HepG2 (cell line): ENCODE data around the gene EVA1A. TPM values are rescaled to one million over a fixed set of nuclear protein-coding genes. Genes with fewer than 3 reads are reported as not detected.

Experiments used
- BCL3 ChIP-seq: sonication (generic); formaldehyde crosslinking; IDR thresholded peaks from 2 replicates; pipeline ENCODE4 v1.5.1; 2020; ENCODE audit warnings: mild to moderate bottlenecking, missing genetic modification reagents, moderate library complexity
- GFI1 ChIP-seq: sonication (generic); formaldehyde crosslinking; IDR thresholded peaks from 2 replicates; pipeline ENCODE4 v1.5.0; 2020; ENCODE audit warnings: missing genetic modification reagents, mild to moderate bottlenecking, borderline replicate concordance
- HNF1A ChIP-seq, 2 experiments: sonication (generic) in 1 of 2; formaldehyde crosslinking in 1 of 2; IDR thresholded peaks; 2 replicates each; pipeline versions ENCODE4 v1.4.0 to v1.6.1; 2016 to 2020; ENCODE audit warnings: borderline replicate concordance in 1 of 2, low read depth in 1 of 2, mild to moderate bottlenecking in 1 of 2, missing genetic modification reagents in 1 of 2
- LCORL ChIP-seq, 2 experiments: fragments of 450-650 bp in 1 of 2; sonication (generic) in 1 of 2; formaldehyde crosslinking in 1 of 2; IDR thresholded peaks; 2 replicates each; pipeline versions ENCODE4 v1.5.0 to v1.6.1; 2017 to 2020; ENCODE audit warnings: antibody characterized with exemption in 1 of 2, missing genetic modification reagents in 1 of 2
- MYNN ChIP-seq: sonication (generic); formaldehyde crosslinking; IDR thresholded peaks from 2 replicates; pipeline ENCODE4 v1.4.0; 2020; ENCODE audit warnings: mild to moderate bottlenecking, low read depth, missing genetic modification reagents
- REL ChIP-seq: sonication (generic); formaldehyde crosslinking; conservative IDR thresholded peaks from 2 replicates; pipeline ENCODE4 v1.8.0; 2022; ENCODE audit warnings: mild to moderate bottlenecking, missing genetic modification reagents, moderate library complexity
- RNF2 ChIP-seq: fragments of 450-650 bp; conservative IDR thresholded peaks from 2 replicates; pipeline ENCODE4 v1.6.1; 2016; ENCODE audit warnings: low read depth
- THRA ChIP-seq: sonication (generic); formaldehyde crosslinking; IDR thresholded peaks from 2 replicates; pipeline ENCODE4 v1.4.0; 2020; ENCODE audit warnings: missing genetic modification reagents, borderline replicate concordance
- TOPORS ChIP-seq: sonication (generic); formaldehyde crosslinking; IDR thresholded peaks from 2 replicates; pipeline ENCODE4 v1.8.0; 2023; ENCODE audit warnings: mild to moderate bottlenecking, missing genetic modification reagents
- U2AF1 ChIP-seq: fragments of 200-400 bp; formaldehyde crosslinking; optimal IDR thresholded peaks from 2 replicates; pipeline ENCODE3; 2017; ENCODE audit warnings: mild to moderate bottlenecking, low read depth, low read length
- ZNF280D ChIP-seq: sonication (generic); formaldehyde crosslinking; IDR thresholded peaks from 2 replicates; pipeline ENCODE4 v1.5.1; 2020; ENCODE audit warnings: mild to moderate bottlenecking, missing genetic modification reagents
- ZNF512B ChIP-seq: sonication (generic); formaldehyde crosslinking; IDR thresholded peaks from 2 replicates; pipeline ENCODE4 v1.5.1; 2020; ENCODE audit warnings: missing genetic modification reagents, mild to moderate bottlenecking, borderline replicate concordance
- ZNF607 ChIP-seq: sonication (generic); formaldehyde crosslinking; IDR thresholded peaks from 2 replicates; pipeline ENCODE4 v1.5.1; 2020; ENCODE audit warnings: missing genetic modification reagents, mild to moderate bottlenecking, borderline replicate concordance
- ZNF615 ChIP-seq: sonication (generic); formaldehyde crosslinking; IDR thresholded peaks from 2 replicates; pipeline ENCODE4 v1.5.0; 2020; ENCODE audit warnings: mild to moderate bottlenecking, missing genetic modification reagents, borderline replicate concordance
- ZNF850 ChIP-seq: sonication (generic); formaldehyde crosslinking; conservative IDR thresholded peaks from 2 replicates; pipeline ENCODE4 v1.9.0; 2021; ENCODE audit warnings: mild to moderate bottlenecking, missing genetic modification reagents
- polyA plus RNA-seq, 8 experiments: library from polyadenylated mRNA; depleted of rRNA in 3 of 8; stranded (reverse) in 7 of 8; unstranded in 1 of 8; fragments of >200 nt; fragmentation: Illumina TruSeq in 4 of 8; extraction: Trizol in 4 of 8; gene quantifications; 2 replicates each; pipeline versions ENCODE4 v1.2.1 to v1.2.3, GENCODE V29; 2011 to 2016; ENCODE audit warnings: low read depth in 4 of 8, missing spikeins in 1 of 8, mixed read lengths in 1 of 8; ENCODE audit not compliant: insufficient read depth in 1 of 8
- total RNA-seq, 5 experiments: library from RNA; depleted of rRNA; stranded (reverse); fragments of >200 nt; fragmentation: Illumina TruSeq; extraction: Trizol; gene quantifications; 2 replicates each; pipeline ENCODE4 v1.2.3, GENCODE V29; 2016; ENCODE audit warnings: low read depth in 1 of 5

The EVA1A gene
- total and polyA plus RNA-seq, 2 of the 13 experiments (the other 11 are each of a cell fraction or from before 2014, with no cell fraction given), result 57.5 to 57.8 TPM

GRCh38 chr2:75558136-75558535 is 2.6 kb downstream of the EVA1A start (continued):
- TF ChIP-seq ZNF512B (CRISPR knock-in tag) (no peak), ZNF850 (CRISPR knock-in tag) (no peak), BCL3 (no peak), THRA (CRISPR knock-in tag) (0 out of 2 replicates have a peak, but pooled peaks have one; percentile 8), ZNF615 (CRISPR knock-in tag) (no peak), REL (CRISPR knock-in tag) (no peak), LCORL (IDR thresholded peaks at IDR 0.05) (no peak), LCORL (CRISPR knock-in tag; IDR thresholded peaks at IDR 0.05) (0 out of 2 replicates have a peak, but pooled peaks have one; percentile 12), ZNF607 (0 out of 2 replicates have a peak, but pooled peaks have one; percentile 3), U2AF1 (no peak), TOPORS (CRISPR knock-in tag) (no peak), HNF1A (IDR thresholded peaks at IDR 0.05; ENCODE audit: low read depth) (no peak), HNF1A (CRISPR knock-in tag; IDR thresholded peaks at IDR 0.05; ENCODE audit: borderline replicate concordance) (no peak), MYNN (CRISPR knock-in tag) (no peak), RNF2 (no peak), ZNF280D (0 out of 2 replicates have a peak, but pooled peaks have one; percentile 25), GFI1 (0 out of 2 replicates have a peak, but pooled peaks have one; percentile 1)
